Neural crest cell (in vitro differentiated cells): ENCODE results near the gene MAB21L2. TPM values are rescaled to one million over a fixed set of nuclear protein-coding genes. Genes with fewer than 3 reads are reported as not detected.
A peak's percentile ranks its signal among the peaks of the same experiment; 100 is the strongest.

Experiments used
- DNase-seq: peaks from one replicate; pipeline ENCODE4 v3.0.0; 2021; ENCODE audit warnings: low read depth, mixed read lengths, low spot score
- H3K27ac Mint-ChIP-seq: one replicate; pipeline ENCODE4 v1.8.0; 2021; ENCODE audit warnings: mild to moderate bottlenecking, mixed read lengths; ENCODE audit not compliant: unreplicated experiment
- H3K27me3 Mint-ChIP-seq: 2 replicates; pipeline ENCODE4 v1.8.0; 2021; ENCODE audit warnings: low read depth, mild to moderate bottlenecking, mixed read lengths
- H3K36me3 Mint-ChIP-seq: 2 replicates; pipeline ENCODE4 v1.8.0; 2021; ENCODE audit warnings: low read depth, mild to moderate bottlenecking, mixed read lengths
- H3K4me1 Mint-ChIP-seq: 2 replicates; pipeline ENCODE4 v1.8.0; 2021; ENCODE audit warnings: mixed read lengths
- H3K4me3 Mint-ChIP-seq: one replicate; pipeline ENCODE4 v1.8.0; 2021; ENCODE audit warnings: mild to moderate bottlenecking, mixed read lengths
- H3K9me3 Mint-ChIP-seq: 2 replicates; pipeline ENCODE4 v1.8.0; 2021; ENCODE audit warnings: mixed read lengths
- CTCF ChIP-seq: fragments of 200-600 bp; sonication (generic); conservative IDR thresholded peaks from 2 replicates; pipeline ENCODE4 v1.5.0; 2021; ENCODE audit warnings: antibody characterized with exemption, mild to moderate bottlenecking
- total RNA-seq: library from RNA; stranded (reverse); gene quantifications from 2 replicates; pipeline ENCODE4 v1.2.1, GENCODE V29; 2021

Gene MAB21L2
- total RNA-seq, 1 donor from 2014 or later: 3.5 TPM

- Mint-ChIP-seq H3K4me1 (peaks cover 49% of the 10 kb centered on the region), H3K9me3 (no peaks in the 10 kb centered on the region), H3K36me3 (no peaks in the 10 kb centered on the region), H3K4me3 (peak overlapping the region; percentile 68), H3K27ac (no peak overlapping the region), H3K27me3 (peaks cover 95% of the 10 kb centered on the region)
- TF ChIP-seq CTCF: no peak
- DNase-seq: peak; percentile 31
Measured at GRCh38 chr4:150582873-150583286, 929 bp downstream of the MAB21L2 start.

GRCh38 chr4:150583287-150584110, 1.5 kb downstream of the MAB21L2 start:
- Mint-ChIP-seq H3K9me3 (no peaks in the 10 kb centered on the region), H3K27me3 (peaks cover 96% of the 10 kb centered on the region), H3K36me3 (no peaks in the 10 kb centered on the region), H3K4me1 (peaks cover 49% of the 10 kb centered on the region), H3K4me3 (peak overlapping the region; percentile 68), H3K27ac (no peak overlapping the region)
- TF ChIP-seq CTCF: no peak
- peak; percentile 30 for DNase-seq

GRCh38 chr4:150584111-150584915, 2.4 kb downstream of the MAB21L2 start:
- H3K4me3 Mint-ChIP-seq: peak overlapping the region; percentile 68
- TF ChIP-seq CTCF: no peak
- H3K27ac Mint-ChIP-seq: no peak overlapping the region
- no peaks in the 10 kb centered on the region for H3K9me3 Mint-ChIP-seq
- H3K27me3 Mint-ChIP-seq: peaks cover 88% of the 10 kb centered on the region
- peaks cover 41% of the 10 kb centered on the region for H3K4me1 Mint-ChIP-seq
- no peak for DNase-seq
- no peaks in the 10 kb centered on the region for H3K36me3 Mint-ChIP-seq

GRCh38 chr4:150585611-150586010, 3.7 kb downstream of the MAB21L2 start:
- no peaks in the 10 kb centered on the region for H3K9me3 Mint-ChIP-seq
- TF ChIP-seq CTCF: no peak
- no peaks in the 10 kb centered on the region for H3K36me3 Mint-ChIP-seq
- H3K4me3 Mint-ChIP-seq: no peak overlapping the region
- H3K27ac Mint-ChIP-seq: no peak overlapping the region
- H3K4me1 Mint-ChIP-seq: peaks cover 30% of the 10 kb centered on the region
- peaks cover 75% of the 10 kb centered on the region for H3K27me3 Mint-ChIP-seq
- no peak for DNase-seq

GRCh38 chr4:150586162-150586810, 4.3 kb downstream of the MAB21L2 start:
- no peak for DNase-seq
- no peak overlapping the region for H3K4me3 Mint-ChIP-seq
- peaks cover 30% of the 10 kb centered on the region for H3K4me1 Mint-ChIP-seq
- no peak for TF ChIP-seq CTCF
- H3K27me3 Mint-ChIP-seq: peaks cover 69% of the 10 kb centered on the region
- H3K27ac Mint-ChIP-seq: no peak overlapping the region
- H3K36me3 Mint-ChIP-seq: no peaks in the 10 kb centered on the region
- H3K9me3 Mint-ChIP-seq: no peaks in the 10 kb centered on the region
